Effector CD4-positive, alpha-beta T cell (primary cell): ENCODE measurements around the gene LRRC58.
"Not testable (repeated sequence)": the region's sequence is repeated elsewhere in the genome, so short reads cannot be mapped to it uniquely, and the experiment has no call there.

Experiments
- DNase-seq: peaks from one replicate; pipeline ENCODE4 v3.0.0-alpha.2; 2020
- total RNA-seq: gene quantifications from one replicate; lab custom pipeline; 2026; lab: John Stamatoyannopoulos, UW

LRRC58 gene
- 99.2 reads per million, percentile 82 among the genes with 10 or more reads in this experiment for total RNA-seq

DNA sequence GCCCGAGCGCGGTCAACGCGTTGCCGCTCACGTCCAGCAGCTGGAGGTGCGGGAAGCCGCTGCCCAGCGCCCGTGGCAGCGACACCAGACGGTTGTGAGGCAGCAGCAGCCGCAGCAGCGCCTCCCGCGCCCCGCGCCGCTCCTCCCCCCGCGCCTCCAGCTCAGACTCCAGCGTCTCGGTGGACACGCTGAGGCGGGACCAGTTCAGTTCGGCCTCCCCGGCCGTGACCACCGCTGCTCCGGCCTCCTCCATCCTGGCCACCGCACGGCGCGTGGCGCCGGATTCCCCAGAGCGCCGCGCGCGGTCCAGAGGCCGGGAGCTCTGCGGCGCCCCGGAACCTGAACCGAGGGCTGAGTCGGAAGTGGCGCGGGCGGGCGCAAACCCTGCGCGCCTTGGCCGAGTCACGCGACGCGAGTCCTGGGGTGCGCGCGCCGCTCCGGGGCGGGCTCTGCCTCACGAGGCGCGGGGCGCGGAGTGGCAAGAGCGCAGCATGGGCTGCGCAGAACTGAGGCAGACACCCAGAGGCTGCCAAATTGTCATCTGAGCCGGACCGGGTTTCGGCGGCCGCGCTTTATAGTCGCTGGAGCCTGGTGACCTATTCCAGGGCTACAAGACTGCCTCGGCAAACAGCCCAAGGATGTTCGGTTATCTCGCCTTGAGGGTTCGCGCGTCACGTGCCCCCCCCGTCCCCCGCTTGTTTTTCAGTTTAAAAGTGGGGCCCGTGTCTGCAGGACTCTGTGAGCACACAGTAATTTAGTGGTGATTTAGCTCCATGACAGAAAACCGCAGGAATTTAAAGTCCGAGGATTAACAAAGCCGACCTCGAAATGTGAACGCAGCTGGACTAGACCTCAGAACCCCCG is at the start of gene LRRC58:
LRRC58 (minus strand) TSS at position 364 of the 864 bp plus-strand sequence; CDS start at position 253, 111 bp downstream.
- DNase-seq, result peak; percentile 84

DNA sequence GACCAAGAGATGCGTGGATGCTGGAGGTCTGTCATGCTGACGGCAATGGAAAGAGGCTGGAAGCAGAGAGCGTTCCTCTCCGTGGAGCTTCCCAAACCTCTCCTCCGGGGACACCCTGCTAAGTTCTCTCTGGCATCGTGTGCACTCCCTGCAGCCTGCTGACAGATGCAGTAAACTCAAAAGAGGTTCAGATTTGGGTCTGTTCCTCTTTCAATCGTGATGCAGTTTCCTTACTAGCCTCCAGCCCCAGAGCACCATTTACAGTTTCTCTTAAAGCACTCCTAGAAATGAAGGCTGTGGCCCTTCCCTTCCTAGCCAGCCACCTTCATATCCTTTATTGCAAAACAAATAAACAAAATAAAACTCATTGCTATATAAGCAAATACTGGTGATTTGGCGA is 47.3 kb upstream of the LRRC58 start:
- no peak for DNase-seq

- no peak for DNase-seq
These were observed 45.2 kb upstream of the LRRC58 start for GRCh38 chr3:120394347-120394746.

GRCh38 chr3:120393761-120394160 is 44.6 kb upstream of the LRRC58 start:
- DNase-seq, result no peak

DNA sequence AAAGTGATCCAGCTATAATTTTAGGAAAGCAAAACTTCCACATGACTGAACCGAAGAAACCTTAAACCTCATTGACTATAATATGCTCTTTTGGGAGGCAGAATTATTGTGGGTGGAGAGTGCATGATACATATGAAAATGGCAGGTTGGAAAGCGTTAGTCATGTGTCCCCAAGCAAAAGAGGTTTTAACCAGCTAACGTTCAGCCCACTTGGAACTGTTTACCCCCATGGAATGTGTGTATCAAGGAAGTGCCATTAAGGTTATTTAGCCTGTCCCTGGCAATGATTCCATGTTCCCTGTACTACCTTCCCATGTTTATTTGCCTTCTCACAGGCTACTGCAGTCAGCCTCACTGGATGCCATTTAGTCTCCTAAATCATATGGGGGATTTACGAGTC is 44.1 kb upstream of the LRRC58 start:
- no peak for DNase-seq

- DNase-seq, result no peak
These were observed 33.8 kb upstream of the LRRC58 start for GRCh38 chr3:120382941-120383447.

- DNase-seq, result no peak
These were observed 32.3 kb upstream of the LRRC58 start for GRCh38 chr3:120381503-120381902.

DNA sequence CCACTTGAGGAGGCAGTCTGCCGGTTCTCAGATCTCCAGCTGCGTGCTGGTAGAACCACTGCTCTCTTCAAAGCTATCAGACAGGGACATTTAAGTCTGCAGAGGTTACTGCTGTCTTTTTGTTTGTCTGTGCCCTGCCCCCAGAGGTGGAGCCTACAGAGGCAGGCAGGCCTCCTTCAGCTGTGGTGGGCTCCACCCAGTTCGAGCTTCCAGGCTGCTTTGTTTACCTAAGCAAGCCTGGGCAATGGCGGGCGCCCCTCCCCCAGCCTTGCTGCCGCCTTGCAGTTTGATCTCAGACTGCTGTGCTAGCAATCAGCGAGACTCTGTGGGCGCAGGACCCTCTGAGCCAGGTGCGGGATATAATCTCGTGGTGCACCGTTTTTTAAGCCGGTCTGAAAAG is 28.8 kb upstream of the LRRC58 start:
- not testable (repeated sequence) for DNase-seq

DNA sequence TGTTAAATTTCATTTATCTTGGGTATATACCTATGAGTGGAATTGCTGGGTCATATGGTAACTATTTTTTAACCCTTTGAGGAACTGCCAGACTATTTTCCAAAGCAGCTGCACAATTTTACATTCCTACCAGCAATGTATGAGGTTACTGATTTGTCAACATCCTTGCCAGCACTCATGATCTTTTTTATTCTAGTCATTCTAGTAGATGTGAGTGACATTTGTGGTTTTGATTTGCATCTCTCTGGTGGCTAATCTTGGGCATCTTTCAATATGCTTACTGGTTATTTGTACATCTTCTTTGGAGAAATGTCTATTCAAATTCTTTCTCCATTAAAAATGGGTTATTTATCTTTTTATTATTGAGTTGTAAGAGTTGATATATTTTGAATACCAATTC is 21.3 kb upstream of the LRRC58 start:
- no peak for DNase-seq

DNA sequence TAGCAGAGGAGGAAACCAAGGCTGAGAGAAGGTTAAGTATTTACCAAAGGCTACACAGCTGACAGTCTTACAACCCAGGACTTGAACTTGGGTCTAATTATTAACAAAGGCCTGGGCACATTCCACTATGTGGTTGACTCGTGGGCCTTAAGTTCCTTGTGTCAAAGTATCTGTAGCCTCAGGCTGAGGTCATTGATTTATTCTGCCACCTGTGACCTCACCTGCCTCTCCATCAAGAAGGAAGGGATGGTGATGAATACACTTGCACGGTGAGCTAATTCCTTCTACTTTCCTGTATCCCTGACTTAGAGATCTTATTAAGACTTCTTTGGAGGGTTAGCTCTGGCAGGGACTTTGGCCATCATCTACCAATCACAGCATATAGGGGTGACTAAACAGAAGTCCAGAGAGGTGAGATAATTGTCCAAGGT is 19.9 kb upstream of the LRRC58 start:
- no peak for DNase-seq

GRCh38 chr3:120368172-120368571 is 19.0 kb upstream of the LRRC58 start:
- DNase-seq, result no peak

DNA sequence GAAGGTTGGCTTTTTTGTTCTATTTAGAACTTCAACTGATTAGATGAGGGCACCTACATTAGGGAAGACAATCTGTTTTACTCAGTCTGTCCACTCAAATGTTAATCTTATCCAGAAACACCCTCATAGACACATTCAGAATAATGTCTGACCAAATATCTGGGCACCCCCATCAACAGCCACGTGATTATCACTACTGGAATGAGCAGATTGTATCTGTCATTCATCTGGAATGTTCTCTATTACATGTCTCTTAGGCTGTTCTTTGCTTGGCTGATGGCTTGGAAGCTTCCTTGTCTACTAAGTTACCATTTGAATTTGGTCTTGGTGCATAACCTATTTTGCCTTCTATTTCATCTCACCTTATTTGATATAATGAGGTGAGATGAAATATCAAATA is 15.7 kb upstream of the LRRC58 start:
- no peak for DNase-seq

DNA sequence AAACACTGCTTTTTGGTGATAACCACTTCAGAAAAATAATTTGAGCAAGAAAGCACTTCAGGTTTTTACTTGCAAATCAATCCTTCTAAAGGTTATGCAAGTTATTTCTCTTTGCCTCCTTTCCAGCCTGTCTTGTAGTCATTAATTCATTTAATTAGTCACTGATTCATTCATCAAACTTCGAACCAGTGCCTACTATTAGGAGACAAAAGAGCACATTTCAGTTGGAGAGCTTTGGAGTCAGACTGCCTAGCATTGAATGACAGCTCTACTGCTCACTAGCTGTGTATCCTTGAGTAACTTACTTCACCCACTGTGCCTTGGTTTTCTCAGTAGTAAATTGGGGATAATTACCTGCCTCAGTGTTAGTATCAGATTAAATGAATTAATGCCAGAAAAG is 14.9 kb upstream of the LRRC58 start:
- no peak for DNase-seq

- DNase-seq, result no peak
These were observed 8.7 kb upstream of the LRRC58 start for GRCh38 chr3:120357807-120358206.

DNA sequence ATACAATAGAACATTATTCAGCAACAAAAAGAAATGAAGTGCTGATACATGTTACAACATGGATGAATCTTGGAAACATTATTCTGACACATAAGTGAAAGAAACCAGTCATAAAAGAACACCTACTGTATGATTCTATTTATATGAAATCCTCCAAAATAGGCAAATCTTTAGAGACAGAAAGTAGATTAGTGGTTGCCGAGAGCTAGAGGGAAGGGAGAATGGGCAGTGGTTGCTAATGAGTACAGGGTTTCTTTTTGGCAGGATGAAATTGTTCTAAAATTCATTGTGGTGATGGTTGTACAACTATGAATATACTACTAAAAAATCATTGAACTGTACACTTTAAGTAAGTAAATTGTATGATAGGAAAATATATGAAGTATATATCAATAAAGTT is 6.3 kb upstream of the LRRC58 start:
- DNase-seq, result no peak

DNA sequence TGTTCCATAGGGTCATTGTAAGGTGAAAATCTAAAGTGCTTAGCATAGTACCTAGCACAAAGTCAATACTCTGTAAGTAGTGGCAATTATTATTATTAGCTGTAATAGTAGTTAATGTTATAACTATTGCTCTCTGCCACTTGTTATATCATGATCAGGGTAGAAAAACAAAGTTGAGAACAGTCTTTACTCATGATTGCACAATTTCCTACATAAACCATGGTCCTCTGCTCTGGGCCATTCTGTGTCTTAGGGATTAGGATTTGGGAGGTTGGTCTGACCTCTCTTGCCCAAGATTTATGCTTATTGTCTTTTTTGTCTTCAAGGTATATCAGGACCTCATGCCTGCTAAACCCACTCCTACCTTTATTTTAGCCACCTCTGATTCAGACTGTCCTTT is 4.3 kb upstream of the LRRC58 start:
- no peak for DNase-seq

DNA sequence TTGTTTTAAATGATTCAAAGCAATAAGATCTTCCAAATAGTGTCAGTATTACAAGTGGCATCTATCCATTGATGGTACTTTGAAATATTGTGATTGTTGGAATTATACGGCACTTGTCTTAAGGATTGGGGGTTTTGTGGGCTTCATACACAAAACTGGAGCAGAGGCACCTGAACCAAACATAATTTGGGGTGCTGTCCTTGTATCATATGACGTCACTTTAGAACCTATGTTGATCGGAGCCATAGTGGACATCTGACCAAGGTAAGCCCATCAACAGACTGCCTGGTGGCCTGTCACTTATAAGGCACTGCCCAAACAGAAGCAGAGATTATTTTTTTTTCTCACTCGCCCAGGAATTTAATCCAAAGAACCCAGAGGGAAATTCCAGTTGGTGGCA is 2.9 kb upstream of the LRRC58 start:
- DNase-seq, result no peak

- DNase-seq, result no peak
These were observed 1.3 kb upstream of the LRRC58 start for GRCh38 chr3:120350401-120350941.

GRCh38 chr3:120349855-120350125 is 636 bp upstream of the LRRC58 start:
- no peak for DNase-seq

DNA sequence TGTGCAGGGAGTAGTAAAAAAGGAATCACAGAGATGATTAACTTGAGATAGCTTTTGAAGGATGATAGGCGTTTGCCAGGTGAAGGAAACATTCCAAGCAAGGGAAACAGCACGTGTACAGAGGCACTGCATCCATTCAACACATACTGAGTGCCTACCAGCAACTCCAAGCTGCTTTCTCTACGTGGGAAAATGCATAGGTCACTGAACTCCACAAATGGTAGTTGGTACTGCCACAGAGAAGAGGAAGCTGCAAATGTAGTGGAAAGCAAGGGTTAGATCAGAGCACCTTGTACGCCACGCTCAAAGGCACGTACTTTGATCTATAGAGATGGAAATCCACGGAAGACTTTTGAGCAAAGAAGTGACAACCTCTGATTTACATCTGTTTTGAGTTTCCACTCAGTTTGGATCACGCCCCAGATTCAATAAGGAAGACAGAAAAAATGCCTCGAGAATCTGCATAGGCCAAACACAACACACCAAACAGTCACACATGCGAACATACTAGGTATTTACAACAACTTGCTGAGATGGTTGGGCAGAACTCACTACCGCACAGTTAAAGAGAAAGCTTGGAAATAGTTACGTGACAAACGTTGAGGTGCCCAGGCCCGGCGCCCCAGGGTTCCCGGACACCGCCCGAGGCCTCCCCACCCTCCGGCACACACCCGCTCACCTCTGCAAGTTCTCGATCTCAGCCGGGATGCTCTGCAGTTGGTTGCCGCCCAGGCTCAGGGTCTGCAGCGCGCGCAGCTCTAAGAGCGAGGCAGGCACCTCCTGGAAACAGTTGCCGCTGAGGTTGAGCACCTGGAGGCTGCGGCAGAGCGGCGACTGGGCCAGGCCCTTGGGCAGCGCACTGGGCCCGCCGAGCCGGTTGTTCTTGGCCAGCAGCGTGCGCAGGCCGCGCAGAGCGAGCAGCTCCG is 826 bp downstream of the LRRC58 start:
- peak; percentile 36 for DNase-seq

DNA sequence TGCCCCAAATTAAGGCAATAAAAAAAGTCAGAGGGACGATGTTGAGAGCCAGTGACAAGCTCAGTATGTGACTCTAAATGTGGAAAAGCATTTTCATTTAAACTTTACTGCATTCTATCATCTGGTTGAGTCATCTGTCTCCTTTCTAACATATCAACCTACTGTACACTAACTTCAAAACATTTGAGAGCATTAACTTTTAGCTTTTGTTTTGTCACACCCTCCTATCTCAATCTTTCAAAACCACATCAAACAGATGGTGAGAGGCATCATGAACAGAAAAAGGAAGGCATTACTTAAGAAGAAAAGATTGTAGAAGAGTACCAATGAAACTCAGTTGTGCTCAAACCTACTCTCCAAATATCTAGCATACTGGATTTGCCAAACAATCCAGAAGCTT is 4.8 kb downstream of the LRRC58 start:
- no peak for DNase-seq

DNA sequence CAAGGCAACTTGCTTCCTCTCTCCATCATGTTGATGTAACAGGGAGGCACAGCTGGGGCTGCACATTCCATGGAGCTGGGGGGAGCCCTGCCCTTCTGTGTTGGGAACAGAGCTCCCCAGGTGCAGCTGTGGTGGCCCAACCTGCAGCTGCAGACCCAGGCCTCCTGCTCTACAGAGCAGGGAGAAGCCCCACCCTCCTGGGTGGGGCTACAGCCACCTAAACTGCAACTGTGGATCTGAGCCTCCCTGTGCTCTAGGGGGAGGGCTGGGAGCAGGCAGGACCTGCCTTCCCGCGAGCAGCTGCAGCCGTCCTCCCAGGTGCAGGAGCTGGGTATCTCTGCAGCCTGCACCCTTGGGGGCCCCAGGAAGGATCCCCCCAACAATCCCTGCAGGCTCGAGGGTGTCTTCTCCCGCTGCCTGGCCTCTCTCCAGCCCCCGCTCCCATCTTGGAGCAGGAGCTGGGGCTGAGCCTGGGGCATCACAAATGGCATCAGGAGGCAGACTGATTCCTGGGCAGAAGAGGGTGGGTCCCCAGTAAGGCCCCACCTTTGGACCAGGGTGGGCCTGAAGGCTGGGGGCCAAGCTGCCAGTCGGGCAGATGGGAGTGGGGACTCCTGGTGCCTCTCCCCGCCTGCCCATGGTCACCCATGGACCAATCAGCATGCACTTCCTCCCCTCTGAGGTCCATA is 7.4 kb downstream of the LRRC58 start:
- DNase-seq, result no peak

- no peak for DNase-seq
These were observed 9.8 kb downstream of the LRRC58 start for GRCh38 chr3:120339362-120339761.
